SU-DHL-6 (cell line): ENCODE data around the gene SPAG9.

Experiments
- H2AFZ ChIP-seq: fragments of 200-600 bp; sonication (generic); 2 replicates; pipeline ENCODE4 v1.6.1; 2014; ENCODE audit warnings: low read depth, mild to moderate bottlenecking, moderate library complexity, mixed read lengths, antibody characterized with exemption, low read length; ENCODE audit not compliant: severe bottlenecking
- H3F3A ChIP-seq: fragments of 200-600 bp; shearing (Covaris generic); 2 replicates; pipeline ENCODE4 v1.6.0; 2016; ENCODE audit warnings: antibody characterized with exemption, mild to moderate bottlenecking; ENCODE audit not compliant: insufficient read depth
- H3K27ac ChIP-seq: fragments of 200-600 bp; sonication (generic); 2 replicates; pipeline ENCODE4 v1.5.1; 2016; ENCODE audit warnings: low read depth, mild to moderate bottlenecking, low read length, moderate library complexity, mixed read lengths
- H3K27me3 ChIP-seq: fragments of 200-600 bp; sonication (generic), shearing (Covaris generic); 2 replicates; pipeline ENCODE4 v1.6.0; 2014; ENCODE audit warnings: mild to moderate bottlenecking, low read length
- H3K36me3 ChIP-seq: fragments of 200-600 bp; sonication (generic); 2 replicates; pipeline ENCODE4 v1.6.1; 2014; ENCODE audit warnings: mild to moderate bottlenecking, low read length, mixed read lengths
- H3K4me2 ChIP-seq: fragments of 300-600, 200-600 bp; shearing (Covaris generic), sonication (generic); 2 replicates; pipeline ENCODE4 v1.6.0; 2014; ENCODE audit warnings: low read length, low read depth, mild to moderate bottlenecking; ENCODE audit not compliant: poor library complexity, severe bottlenecking
- H3K4me3 ChIP-seq: fragments of 200-600 bp; sonication (generic); 2 replicates; pipeline ENCODE4 v1.5.1; 2014; ENCODE audit warnings: antibody characterized with exemption, low read length, mild to moderate bottlenecking, mixed read lengths; ENCODE audit not compliant: insufficient read depth, poor library complexity, severe bottlenecking
- H3K79me2 ChIP-seq: fragments of 200-600 bp; sonication (generic); 2 replicates; pipeline ENCODE4 v1.6.1; 2014; ENCODE audit warnings: mild to moderate bottlenecking, low read length, moderate library complexity; ENCODE audit not compliant: insufficient read depth
- H3K9ac ChIP-seq: fragments of 200-600 bp; sonication (generic); 2 replicates; pipeline ENCODE4 v1.7.0; 2014; ENCODE audit warnings: mild to moderate bottlenecking, low read length
- H3K9me2 ChIP-seq: fragments of 200-600 bp; sonication (generic); replicated peaks from 2 replicates; pipeline ENCODE4 v1.6.1; 2014; ENCODE audit warnings: low read length; ENCODE audit not compliant: insufficient read depth
- H3K9me3 ChIP-seq: fragments of 200-600 bp; sonication (generic); 2 replicates; pipeline ENCODE4 v1.6.1; 2014; ENCODE audit warnings: low read length, mixed read lengths; ENCODE audit not compliant: insufficient read depth
- H4K20me1 ChIP-seq: fragments of 200-600 bp; sonication (generic); 2 replicates; pipeline ENCODE4 v1.6.1; 2014; ENCODE audit warnings: low read depth, mild to moderate bottlenecking, antibody characterized with exemption, low read length, moderate library complexity, mixed read lengths
- CTCF ChIP-seq: fragments of 200-600 bp; sonication (generic); IDR thresholded peaks from one replicate; pipeline ENCODE4 v1.5.1; 2017; ENCODE audit warnings: antibody characterized with exemption, mild to moderate bottlenecking, low read length, moderate library complexity; ENCODE audit not compliant: insufficient read depth, poor library complexity, severe bottlenecking
- EZH2phosphoT487 ChIP-seq: fragments of 200-600 bp; sonication (generic), shearing (Covaris generic); conservative IDR thresholded peaks from 2 replicates; pipeline ENCODE4 v1.6.1; 2018; ENCODE audit warnings: mild to moderate bottlenecking, antibody characterized with exemption, low read length, moderate library complexity, mixed read lengths

Gene SPAG9

GRCh38 chr17:50938821-50939541 is 181.7 kb downstream of the SPAG9 start:
- Histone ChIP-seq H3K79me2 (no peaks in the 10 kb centered on the region), H3K4me2 (no peak overlapping the region), H2AFZ (no peak overlapping the region), H3K9me3 (no peaks in the 10 kb centered on the region), H3K27ac (no peak overlapping the region), H3F3A (no peaks in the 10 kb centered on the region), H3K9me2 (no peaks in the 10 kb centered on the region), H4K20me1 (no peaks in the 10 kb centered on the region), H3K36me3 (no peaks in the 10 kb centered on the region), H3K27me3 (no peaks in the 10 kb centered on the region), H3K9ac (no peak overlapping the region), H3K4me3 (no peak overlapping the region)
- TF ChIP-seq CTCF (no peak), EZH2phosphoT487 (no peak)

GRCh38 chr17:50935996-50936266 is 184.7 kb downstream of the SPAG9 start:
- Histone ChIP-seq H3K9me2 (no peaks in the 10 kb centered on the region), H2AFZ (no peak overlapping the region), H4K20me1 (no peaks in the 10 kb centered on the region), H3K36me3 (no peaks in the 10 kb centered on the region), H3K9me3 (no peaks in the 10 kb centered on the region), H3K4me3 (no peak overlapping the region), H3K9ac (no peak overlapping the region), H3K27ac (no peak overlapping the region), H3F3A (peaks cover 5% of the 10 kb centered on the region; the same call in 1 of the 2 replicates), H3K27me3 (no peaks in the 10 kb centered on the region), H3K4me2 (no peak overlapping the region), H3K79me2 (no peaks in the 10 kb centered on the region)
- TF ChIP-seq CTCF (no peak), EZH2phosphoT487 (no peak)

GRCh38 chr17:50935221-50935995 is 185.3 kb downstream of the SPAG9 start:
- no peak overlapping the region for H3K4me3 ChIP-seq
- H3K36me3 ChIP-seq = no peaks in the 10 kb centered on the region
- TF ChIP-seq CTCF = no peak
- TF ChIP-seq EZH2phosphoT487 = no peak
- H3K79me2 ChIP-seq = no peaks in the 10 kb centered on the region
- no peaks in the 10 kb centered on the region for H3K9me3 ChIP-seq
- no peaks in the 10 kb centered on the region for H3K9me2 ChIP-seq
- no peak overlapping the region for H2AFZ ChIP-seq
- no peak overlapping the region for H3K4me2 ChIP-seq
- H4K20me1 ChIP-seq = no peaks in the 10 kb centered on the region
- H3K9ac ChIP-seq = no peak overlapping the region
- H3K27ac ChIP-seq = no peak overlapping the region
- H3K27me3 ChIP-seq = no peaks in the 10 kb centered on the region
- H3F3A ChIP-seq = peaks cover 5% of the 10 kb centered on the region; the same call in 1 of the 2 replicates
